CD4-positive, alpha-beta T cell treated with Interleukin-15 for 4 hours (primary cell): ENCODE measurements around the gene SDHA.
"Not testable (repeated sequence)": the region's sequence is repeated elsewhere in the genome, so short reads cannot be mapped to it uniquely, and the experiment has no call there.

ENCODE experiments used
- DNase-seq: peaks from one replicate; pipeline ENCODE4 v3.0.0-alpha.2; 2020; ENCODE audit warnings: low spot score

Gene SDHA

DNA sequence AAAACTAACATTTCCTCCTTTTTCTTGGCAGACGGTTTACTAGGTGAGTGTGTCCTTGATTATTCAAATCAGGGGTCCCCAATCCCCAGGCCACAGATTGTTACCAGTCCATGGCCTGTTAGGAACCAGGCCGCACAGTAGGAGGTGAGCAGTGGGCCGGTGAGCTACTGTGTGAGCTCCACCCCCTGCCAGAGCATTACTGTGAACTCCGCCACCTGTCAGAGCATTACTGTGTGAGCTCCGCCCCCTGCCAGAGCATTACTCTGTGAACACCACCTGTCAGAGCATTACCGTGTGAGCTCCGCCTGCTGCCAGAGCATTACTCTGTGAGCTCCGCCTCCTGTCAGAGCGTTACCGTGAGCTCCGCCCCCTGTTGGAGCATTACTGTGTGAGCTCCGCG is 39.0 kb downstream of the SDHA start:
- DNase-seq, result no peak

DNA sequence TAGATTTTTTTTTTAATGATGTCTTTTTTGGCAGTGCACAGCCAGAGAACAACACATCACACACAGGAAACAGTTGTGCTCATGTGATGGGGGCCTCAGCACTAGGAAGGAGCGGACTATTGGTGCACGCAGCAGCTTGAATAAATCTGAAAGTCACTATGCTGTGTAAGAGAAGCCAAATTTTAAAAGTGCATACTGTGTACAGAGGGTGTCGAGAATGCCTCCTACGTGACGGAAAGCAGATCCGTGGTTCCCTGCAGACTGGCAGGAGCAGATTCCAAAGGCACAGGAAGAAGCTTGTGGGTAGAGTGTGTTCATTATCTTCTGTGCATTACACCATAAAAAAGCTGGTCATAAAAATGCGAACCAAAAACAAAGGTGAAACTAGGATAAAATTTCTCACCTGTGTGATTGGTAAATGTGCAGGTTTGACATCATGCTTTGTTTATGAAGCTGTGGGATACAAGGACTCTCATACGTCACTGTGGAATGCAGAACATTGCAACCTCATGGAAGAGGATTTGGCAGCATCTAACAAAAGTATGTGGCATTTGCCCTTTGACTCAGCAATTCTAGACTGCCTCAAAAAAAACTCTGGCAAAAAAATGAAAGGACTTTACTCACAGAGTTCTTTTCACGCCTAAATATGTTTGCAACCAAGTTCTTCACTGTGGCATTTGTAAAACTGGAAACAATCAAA is 45.3 kb downstream of the SDHA start:
- DNase-seq, result not testable (repeated sequence)

DNA sequence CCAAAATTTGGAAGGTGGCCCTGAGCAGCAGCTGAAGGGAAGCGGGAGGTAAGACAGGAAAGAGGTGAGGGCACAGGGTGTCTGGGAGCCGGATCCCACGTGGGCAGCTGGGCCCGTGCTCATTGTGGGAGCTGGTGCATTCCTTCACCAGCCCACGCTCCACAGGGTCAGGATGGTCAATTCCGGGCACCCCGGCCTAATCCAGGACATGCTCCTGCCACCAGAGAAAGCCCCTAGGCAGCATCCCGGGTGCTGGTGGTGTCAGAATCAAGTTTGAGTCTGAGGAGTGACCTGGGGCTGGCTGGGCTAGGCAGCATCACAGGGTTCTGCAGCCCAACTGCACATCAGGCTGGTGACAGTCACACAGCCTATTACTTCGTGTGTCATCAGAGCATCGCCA is 46.2 kb downstream of the SDHA start:
- DNase-seq, result no peak

DNA sequence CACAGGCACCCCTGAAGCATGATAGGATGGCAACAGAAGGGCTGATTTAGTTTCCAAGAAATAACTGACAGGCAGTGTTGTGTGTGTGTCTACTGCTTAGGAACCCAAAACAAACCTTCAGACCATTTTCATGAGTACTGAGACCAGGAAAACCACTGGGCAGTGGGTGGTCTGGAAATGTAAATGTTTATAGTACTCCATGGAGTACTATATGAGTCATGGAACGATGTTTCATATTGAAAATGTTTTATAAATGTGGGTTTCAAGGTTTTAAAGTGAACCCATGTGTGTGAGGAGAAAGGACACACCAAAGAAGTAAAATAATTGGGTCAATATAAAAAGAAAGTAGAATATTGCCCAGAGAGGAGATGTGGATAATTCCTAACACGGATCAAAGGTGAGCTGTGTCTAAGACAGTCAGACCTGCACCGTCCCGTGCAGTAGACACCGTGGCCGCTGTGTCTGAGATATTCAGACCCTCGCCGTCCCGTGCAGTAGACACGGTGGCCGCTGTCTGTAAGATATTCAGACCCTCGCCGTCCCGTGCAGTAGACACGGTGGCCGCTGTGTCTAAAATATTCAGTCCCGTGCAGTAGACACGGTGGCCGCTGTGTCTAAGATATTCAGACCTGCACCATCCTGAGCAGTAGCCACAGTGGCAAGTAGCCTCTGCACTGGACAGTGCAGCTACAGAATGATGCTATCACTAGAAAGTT is 48.3 kb downstream of the SDHA start:
- DNase-seq, result not testable (repeated sequence)

DNA sequence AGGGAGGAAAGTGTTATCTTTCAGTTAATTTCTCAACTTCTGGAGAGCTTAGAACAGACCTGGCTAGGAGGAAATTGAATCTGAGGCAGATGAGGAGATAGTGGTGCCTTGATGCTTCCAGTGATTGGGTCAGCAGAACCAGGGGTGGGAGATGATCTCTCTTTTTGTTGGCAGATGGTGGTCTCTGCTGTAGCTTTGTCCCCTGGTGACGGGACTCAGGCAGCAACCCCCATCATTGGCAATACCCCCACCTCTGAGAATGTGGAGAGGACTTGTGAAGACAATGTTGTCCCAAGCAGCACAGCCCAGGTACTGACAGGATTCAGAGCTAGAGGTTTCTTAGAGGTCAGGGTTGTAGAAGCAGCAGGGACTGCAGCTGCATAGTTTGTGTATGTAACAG is 49.6 kb downstream of the SDHA start:
- DNase-seq, result no peak

DNA sequence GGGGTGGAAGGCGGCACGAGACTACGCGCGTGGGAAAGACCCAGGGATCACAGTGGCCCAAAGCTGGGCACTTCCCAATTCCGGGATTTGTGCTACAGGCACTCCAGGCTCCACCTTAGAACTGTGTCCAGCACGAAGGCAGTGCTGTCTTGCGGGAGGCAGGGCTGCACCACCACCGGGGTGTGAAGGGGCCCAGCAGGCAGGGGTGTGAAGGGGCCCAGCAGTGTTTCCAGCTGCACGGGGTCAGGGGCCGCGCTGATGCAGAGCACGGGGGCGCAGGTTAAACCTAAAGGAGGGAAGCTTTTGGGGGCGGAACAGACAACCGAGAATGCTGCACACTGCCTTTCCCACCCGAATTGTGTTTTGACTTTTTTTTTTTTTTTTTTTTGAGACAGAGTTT is 52.2 kb downstream of the SDHA start:
- no peak for DNase-seq

DNA sequence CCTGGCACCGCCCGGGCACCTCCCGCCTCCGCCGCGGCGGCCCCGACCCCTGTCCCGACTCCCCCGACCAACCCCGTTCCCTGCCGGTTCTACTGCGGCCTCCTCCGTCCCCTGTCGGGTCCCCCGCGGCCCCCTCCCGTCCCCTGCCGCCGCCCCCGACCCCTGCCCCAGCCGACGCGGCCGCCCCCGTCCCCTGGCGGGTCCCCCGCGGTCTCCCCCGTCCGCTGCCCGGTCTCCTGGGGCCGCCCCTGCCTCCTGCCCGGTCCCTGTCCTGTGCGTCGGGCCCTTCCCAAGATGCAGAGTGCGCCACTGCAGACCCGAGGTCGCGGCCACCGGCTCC is 53.7 kb downstream of the SDHA start:
- DNase-seq, result not testable (repeated sequence)

DNA sequence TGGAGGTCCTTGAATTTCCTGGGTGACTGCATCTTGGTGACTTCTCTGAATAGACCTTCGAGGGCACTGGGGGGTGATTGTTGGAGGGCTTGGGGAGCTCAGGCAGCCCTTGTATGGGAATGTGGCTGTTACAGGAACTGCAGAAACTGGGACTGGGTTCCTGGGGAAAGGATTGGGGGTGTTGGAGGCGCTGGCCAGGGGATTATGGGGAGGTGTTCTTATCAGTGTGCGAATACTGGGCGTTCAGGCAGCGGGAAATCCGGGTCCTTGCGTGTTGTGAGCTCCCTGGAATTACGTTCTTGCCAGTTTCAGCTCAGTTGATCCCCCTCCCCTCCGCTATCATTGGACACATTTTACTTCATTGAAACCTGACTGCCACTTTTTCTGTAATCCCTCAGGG is 55.0 kb downstream of the SDHA start:
- DNase-seq, result not testable (repeated sequence)

DNA sequence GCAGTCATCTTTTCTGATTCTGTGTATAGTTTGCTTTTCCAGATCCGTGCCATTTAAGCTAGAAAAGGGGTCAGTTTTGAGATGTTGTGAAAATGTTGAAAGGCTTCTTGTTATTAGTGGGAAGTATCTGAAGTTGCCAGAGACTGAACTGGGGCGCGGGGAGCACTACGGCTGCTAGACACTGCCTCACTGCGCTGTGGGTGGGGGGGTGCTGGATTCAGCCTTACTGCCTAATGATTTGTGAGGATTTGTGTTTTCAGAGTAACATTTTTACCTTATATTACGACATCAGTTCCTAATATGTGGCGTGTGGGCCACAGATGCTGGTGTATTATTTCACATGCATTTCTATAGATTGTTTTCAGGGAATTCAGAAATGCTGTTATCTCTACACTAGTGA is 55.4 kb downstream of the SDHA start:
- not testable (repeated sequence) for DNase-seq

DNA sequence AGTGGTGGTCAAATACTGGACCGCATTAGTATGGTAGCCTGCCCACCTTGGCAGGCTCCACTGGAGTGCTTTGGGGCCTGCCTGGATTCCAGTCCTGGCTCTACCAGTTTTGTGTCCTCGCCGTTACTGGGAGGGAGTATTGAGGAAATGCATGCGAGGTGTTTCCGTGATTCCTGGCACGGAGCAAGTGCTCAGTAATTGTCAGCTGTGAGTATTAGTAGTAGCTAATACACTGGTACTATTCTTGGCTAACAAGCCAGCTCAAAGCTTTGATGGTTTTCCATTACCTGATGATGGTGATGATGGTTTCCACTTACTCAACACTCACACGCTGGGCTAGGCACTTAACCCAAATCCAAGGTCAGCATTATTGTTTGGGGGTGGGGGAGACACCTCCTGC is 56.2 kb downstream of the SDHA start:
- DNase-seq, result not testable (repeated sequence)

DNA sequence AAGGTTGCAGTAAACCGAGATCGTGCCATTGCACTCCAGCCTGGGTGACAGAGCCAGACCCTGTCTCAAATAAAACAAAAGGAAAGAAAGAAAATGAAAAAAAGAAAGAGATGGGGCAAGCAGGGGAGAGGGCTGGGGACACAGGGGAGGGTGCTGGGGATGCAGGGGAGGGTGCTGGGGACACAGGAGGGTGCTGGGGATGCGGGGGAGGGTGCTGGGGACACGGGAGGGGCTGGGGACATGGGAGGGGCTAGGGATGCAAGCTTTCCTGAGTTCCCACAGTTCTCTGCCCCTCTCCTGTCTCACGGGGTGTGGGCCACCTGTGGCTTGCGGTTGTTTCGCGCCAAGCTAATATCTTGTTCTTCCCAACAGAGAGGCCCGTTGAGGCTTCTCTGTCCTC is 60.5 kb downstream of the SDHA start:
- DNase-seq, result no peak

DNA sequence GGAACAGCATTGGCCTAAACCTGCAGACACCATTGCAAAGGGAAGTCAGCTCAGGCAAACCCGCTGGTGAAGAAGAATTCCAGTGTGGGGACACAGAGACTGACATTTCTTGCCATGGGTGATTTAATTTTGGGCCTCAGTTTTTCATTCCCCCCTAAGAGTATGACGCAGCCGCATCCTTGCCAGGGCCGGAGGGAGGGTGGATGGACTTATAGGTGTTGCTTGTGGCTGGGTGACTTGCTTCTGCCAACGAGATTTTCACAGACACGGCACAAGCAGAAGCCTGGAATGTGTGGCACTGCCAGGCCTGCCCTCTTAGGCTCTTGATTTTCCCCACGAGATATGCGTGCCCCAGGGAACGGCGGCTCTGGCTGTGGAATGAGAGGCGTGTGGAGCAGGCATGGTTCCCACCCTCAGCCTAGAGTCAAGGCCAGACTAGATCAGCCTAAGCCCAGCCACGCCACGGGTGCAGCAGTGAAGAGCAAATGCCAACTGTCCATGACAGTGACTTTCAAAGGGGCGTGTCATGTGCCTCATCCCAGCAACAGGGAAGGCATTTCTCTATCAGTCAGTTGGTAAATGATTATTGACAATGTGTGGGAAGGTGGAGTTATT is 61.0 kb downstream of the SDHA start:
- not testable (repeated sequence) for DNase-seq

DNA sequence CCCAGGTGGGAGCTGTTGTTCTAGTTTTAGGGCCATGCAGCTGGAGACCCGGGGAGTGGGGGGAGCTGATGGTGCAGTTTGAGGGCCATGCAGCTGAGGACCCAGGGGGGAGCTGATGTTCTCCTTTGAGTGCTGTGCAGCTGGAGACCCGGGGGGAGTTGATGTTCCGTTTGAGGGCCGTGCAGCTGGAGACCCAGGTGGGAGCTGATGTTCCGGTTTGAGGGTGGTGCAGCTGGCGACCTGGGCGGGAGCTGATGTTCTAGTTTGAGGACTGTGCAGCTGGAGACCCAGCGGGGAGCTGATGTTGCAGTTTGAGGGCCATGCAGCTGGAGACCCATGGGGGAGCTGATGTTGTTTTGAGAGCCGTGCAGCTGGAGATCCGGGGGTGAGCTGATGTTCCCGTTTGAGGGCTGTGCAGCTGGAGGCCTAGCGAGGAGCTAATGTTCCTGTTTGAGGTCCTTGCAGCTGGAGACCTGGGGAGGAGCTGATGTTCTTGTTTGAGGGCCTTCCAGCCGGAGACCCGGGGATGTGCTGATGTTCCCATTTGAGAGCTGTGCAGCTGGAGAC is 68.0 kb downstream of the SDHA start:
- no peak for DNase-seq

DNA sequence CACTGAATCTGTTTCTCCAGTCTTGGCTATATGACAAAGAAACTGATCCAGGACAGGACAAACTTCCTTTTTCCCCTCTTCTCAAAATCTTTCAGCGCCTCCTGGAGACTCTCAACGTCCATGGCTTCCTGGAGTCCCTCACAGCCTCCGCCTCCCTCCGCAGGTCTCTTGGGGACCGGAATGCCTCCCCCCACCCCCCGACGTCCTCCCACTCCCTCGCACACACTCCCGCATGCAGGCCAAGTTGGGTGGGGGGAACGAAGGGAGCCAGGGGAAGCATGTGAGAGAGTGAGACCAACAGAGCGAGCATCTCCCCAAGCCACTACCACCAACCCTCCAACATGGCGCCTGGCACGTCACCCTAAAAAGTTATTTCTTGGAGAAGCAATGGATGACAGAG is 72.1 kb downstream of the SDHA start:
- DNase-seq, result not testable (repeated sequence)

DNA sequence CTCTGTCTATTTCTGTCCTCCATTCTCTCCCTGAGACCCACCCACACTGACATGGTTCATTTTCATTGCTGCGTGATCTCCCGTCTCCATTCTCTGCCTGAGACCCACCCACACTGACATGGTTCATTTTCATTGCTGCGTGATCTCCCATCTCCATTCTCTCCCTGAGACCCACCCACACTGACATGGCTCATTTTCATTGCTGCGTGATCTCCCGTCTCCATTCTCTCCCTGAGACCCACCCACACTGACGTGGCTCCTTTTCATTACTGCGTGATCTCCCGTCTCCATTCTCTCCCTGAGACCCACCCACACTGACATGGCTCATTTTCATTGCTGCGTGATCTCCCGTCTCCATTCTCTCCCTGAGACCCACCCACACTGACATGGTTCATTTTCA is 73.2 kb downstream of the SDHA start:
- not testable (repeated sequence) for DNase-seq

DNA sequence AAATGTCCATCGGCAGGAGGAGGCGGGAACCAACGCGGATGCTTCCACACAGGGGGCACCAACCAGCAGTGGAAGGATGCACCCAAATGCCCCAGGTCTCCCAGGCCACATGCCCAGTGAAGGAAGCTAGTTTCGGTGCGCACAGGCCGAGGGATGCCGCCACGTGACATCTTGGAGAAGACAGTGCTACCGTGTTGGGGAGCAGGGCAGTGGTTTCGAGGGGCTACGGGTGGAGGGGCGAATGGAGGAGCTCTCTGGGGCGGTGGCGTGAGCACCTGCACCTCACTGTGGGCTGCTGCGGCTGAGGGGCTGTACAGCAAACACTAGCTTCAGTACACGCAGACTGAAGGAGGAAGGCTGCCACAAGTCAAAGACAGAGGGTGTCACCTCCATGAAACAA is 76.7 kb downstream of the SDHA start:
- not testable (repeated sequence) for DNase-seq

DNA sequence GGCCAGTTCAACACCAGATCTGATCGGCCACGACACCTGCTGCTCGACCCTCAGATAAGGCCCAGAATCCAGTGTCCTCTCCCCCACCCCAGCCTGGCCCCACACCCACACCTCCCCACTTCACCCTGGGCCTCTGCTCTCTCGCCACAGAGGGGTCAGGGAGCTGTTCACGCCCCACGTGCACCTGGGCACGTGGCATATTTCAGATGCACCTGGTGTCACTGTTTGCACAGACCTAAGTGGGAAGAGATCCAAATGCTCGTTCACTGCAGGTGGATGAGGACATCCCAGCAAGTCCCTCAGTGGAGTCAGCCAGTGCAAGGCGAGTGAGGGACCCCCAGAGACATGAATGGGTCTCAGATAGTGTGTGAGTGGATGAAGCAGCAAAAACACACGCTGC is 78.1 kb downstream of the SDHA start:
- not testable (repeated sequence) for DNase-seq

DNA sequence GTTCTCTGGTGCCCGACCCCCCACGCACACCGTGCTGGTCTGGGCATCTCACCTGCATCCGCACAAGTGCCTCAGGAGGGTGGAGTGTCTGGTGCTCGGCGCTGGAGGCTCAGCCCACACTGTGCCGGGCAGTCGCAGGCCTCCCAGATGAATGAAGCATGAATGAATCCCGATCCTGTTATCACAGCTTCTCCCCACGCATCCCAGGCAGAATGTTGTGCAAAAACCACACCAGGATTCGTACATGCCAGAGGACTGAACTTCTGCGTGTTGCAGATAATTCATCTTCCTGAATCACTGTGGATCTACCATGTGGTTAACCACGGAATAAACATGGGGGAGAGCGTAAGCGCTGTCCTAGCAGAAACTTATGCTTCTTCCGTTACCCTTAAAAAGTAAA is 78.8 kb downstream of the SDHA start:
- peak; percentile 17 for DNase-seq

DNA sequence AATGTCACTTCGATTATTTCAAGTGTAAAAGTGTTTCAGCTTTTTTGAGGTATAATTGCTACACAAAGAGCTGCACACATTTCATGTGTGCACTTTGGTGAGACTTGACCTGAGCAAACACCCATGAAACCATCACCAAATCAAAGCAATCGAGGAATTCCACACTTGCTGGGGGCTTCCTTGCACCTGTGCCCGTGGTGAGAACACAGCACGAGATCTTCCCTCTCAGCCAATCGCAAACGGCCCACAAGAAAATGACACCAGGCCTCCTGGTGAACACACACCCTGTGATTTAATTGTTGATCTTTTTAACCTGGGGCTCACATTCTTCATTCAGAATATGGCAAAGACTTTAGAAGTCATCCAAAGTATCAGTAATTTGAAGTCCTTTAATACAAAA is 79.3 kb downstream of the SDHA start:
- not testable (repeated sequence) for DNase-seq

DNA sequence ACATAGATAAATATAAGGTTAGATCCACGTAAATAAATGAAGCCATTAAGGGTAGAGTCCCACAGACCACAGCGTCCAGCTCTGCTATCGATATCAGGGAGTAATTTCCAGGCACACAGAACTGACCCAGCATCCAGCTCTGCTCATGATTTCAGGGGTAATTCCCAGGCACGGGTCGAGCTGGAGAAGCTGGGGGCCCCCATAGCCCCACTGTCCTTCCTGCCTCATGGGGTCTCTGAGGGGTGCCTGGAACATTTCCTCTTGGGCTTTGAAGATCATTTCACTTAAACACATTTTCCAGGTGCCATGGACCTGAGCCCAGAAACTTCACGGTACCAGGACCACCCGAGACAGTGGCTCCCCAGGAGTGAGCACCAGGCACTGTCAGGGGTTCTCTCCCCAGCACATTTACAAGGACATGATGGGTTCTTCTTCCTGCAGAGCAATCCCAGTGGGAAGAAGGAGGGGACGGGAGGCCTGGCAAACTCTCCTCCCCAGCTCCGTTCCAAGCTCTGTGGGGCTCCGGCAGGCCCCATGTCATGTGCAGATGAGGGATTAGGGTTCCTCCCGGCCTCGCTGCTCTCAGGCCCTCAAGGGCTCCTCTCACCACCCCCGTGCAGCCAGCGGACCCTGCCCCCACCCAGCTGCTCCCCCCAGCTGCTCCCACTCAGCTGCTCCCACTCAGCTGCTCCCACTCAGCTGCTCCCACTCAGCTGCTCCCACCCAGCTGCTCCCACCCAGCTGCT is 80.0 kb downstream of the SDHA start:
- not testable (repeated sequence) for DNase-seq

DNA sequence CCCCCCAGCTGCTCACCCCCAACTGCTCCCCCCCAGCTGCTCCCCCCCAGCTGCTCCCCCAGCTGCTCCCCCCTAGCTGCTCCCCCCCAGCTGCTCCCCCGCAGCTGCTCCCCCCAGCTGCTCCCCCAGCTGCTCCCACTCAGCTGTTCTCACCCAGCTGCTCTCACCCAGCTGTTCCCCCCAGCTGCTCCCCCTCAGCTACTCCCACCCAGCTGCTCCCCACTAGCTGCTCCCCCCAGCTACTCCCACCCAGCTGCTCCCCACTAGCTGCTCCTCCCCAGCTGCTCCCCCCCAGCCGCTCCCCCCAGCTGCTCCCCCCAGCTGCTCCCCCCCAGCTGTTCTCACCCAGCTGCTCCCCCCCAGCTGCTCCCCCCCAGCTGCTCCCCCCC is 80.6 kb downstream of the SDHA start:
- no peak for DNase-seq

DNA sequence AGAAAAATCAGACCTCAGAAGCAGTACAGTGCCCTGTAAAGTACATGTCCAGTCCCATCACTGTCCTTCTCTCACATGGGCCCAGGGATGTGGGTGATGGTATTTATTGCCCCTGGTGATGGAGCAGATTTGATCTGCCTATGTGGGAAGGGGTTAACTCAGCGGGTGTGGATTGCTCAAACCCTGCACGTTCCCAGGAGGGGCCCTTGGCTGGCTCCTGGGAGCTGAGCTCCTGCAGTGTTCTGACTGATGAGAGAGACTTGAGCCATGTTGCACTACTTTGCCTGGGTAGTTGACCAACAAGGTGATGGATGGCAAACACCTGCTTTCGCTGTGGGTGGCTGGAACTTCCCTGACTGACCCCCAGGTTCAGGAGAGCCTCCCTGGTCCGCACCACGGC is 81.8 kb downstream of the SDHA start:
- DNase-seq, result not testable (repeated sequence)
